Neuronal stem cell (in vitro differentiated cells): Measurements from ENCODE around the gene CEBPE.

Experiments
- DNase-seq: peaks from one replicate; pipeline ENCODE4 v3.0.0-alpha.2; 2013; ENCODE audit warnings: low spot score
- H2AFZ ChIP-seq: one replicate; pipeline ENCODE4 v1.6.1; 2013; ENCODE audit warnings: mild to moderate bottlenecking, low read length, inconsistent platforms
- H2AK5ac ChIP-seq: 2 replicates; pipeline ENCODE4 v1.6.1; 2013; ENCODE audit warnings: low read depth, mild to moderate bottlenecking, inconsistent platforms, low read length, moderate library complexity, mixed read lengths
- H2BK120ac ChIP-seq: 2 replicates; pipeline ENCODE4 v1.6.1; 2013; ENCODE audit warnings: low read depth, mild to moderate bottlenecking, inconsistent platforms, low read length, moderate library complexity, mixed read lengths
- H2BK12ac ChIP-seq: one replicate; pipeline ENCODE4 v1.6.1; 2013; ENCODE audit warnings: low read length, inconsistent platforms
- H2BK15ac ChIP-seq: 2 replicates; pipeline ENCODE4 v1.6.1; 2013; ENCODE audit warnings: mild to moderate bottlenecking, low read length, inconsistent platforms, mixed read lengths
- H2BK5ac ChIP-seq: one replicate; pipeline ENCODE4 v1.6.1; 2013; ENCODE audit warnings: inconsistent platforms, mild to moderate bottlenecking, low read length, moderate library complexity
- H3K14ac ChIP-seq: one replicate; pipeline ENCODE4 v1.6.1; 2013; ENCODE audit warnings: low read length, inconsistent platforms
- H3K18ac ChIP-seq: 2 replicates; pipeline ENCODE4 v1.6.1; 2013; ENCODE audit warnings: low read length, inconsistent platforms
- H3K23ac ChIP-seq: 2 replicates; pipeline ENCODE4 v1.6.1; 2013; ENCODE audit warnings: low read depth, mild to moderate bottlenecking, mixed read lengths, low read length, inconsistent platforms; ENCODE audit not compliant: poor library complexity
- H3K27ac ChIP-seq: replicated peaks from 3 replicates; pipeline ENCODE4 v1.5.1; 2013; ENCODE audit warnings: low read length, inconsistent platforms
- H3K27me3 ChIP-seq, 3 experiments: 2 replicates each; pipeline ENCODE4 v1.6.1; 2013; ENCODE audit warnings: low read length in 3 of 3, mild to moderate bottlenecking in 2 of 3, inconsistent platforms in 1 of 3, low read depth in 1 of 3, mixed read lengths in 1 of 3, moderate library complexity in 1 of 3; ENCODE audit not compliant: control insufficient read depth in 3 of 3, insufficient read depth in 3 of 3
- H3K36me3 ChIP-seq, 2 donors: replicated peaks in 1 of 2; 2 replicates each; pipeline ENCODE4 v1.6.1; 2013; ENCODE audit warnings: low read length in 2 of 2; ENCODE audit not compliant: control insufficient read depth in 2 of 2, insufficient read depth in 2 of 2
- H3K4ac ChIP-seq: 2 replicates; pipeline ENCODE4 v1.6.1; 2013; ENCODE audit warnings: inconsistent platforms, mild to moderate bottlenecking, low read length, moderate library complexity
- H3K4me1 ChIP-seq, 2 donors: 1 replicate in 1 of 2; 2 replicates in 1 of 2; pipeline ENCODE4 v1.6.1; 2013; ENCODE audit warnings: low read length in 2 of 2, low read depth in 1 of 2; ENCODE audit not compliant: control insufficient read depth in 2 of 2, insufficient read depth in 1 of 2
- H3K4me2 ChIP-seq: one replicate; pipeline ENCODE4 v1.6.1; 2013; ENCODE audit warnings: mild to moderate bottlenecking, low read length, inconsistent platforms; ENCODE audit not compliant: insufficient read depth, poor library complexity, severe bottlenecking
- H3K4me3 ChIP-seq, 2 donors: 2 replicates each; pipeline ENCODE4 v1.5.1; 2013; ENCODE audit warnings: low read length in 2 of 2, mild to moderate bottlenecking in 2 of 2, inconsistent platforms in 1 of 2, moderate library complexity in 1 of 2
- H3K79me1 ChIP-seq: one replicate; pipeline ENCODE4 v1.6.1; 2013; ENCODE audit warnings: low read depth, mild to moderate bottlenecking, inconsistent platforms, low read length, moderate library complexity
- H3K9ac ChIP-seq: one replicate; pipeline ENCODE4 v1.6.1; 2013; ENCODE audit warnings: mild to moderate bottlenecking, low read depth, low read length, inconsistent platforms; ENCODE audit not compliant: poor library complexity
- H3K9me3 ChIP-seq, 2 donors: replicated peaks in 1 of 2; 2 replicates each; pipeline versions ENCODE3 to v1.6.1; 2013; ENCODE audit warnings: low read length in 2 of 2, mild to moderate bottlenecking in 2 of 2, inconsistent platforms in 1 of 2, low read depth in 1 of 2, mixed read lengths in 1 of 2, moderate library complexity in 1 of 2; ENCODE audit not compliant: control insufficient read depth in 2 of 2, insufficient read depth in 1 of 2
- H4K8ac ChIP-seq: one replicate; pipeline ENCODE4 v1.6.1; 2013; ENCODE audit warnings: low read depth, mild to moderate bottlenecking, inconsistent platforms, low read length, moderate library complexity
- H4K91ac ChIP-seq: one replicate; pipeline ENCODE4 v1.6.1; 2013; ENCODE audit warnings: low read length, low read depth, mild to moderate bottlenecking, inconsistent platforms; ENCODE audit not compliant: poor library complexity
- WGBS, 2 donors: extraction: QIAGEN DNeasy Blood & Tissue Kit; methylation state at CpG; one replicate each; pipeline ENCODE4 v1.1.7; 2013; ENCODE audit warnings: missing lambda C conversion rate in 2 of 2, mixed read lengths in 1 of 2; ENCODE audit not compliant: insufficient read length in 2 of 2, insufficient replicate concordance in 1 of 2; ENCODE audit errors: extremely low coverage in 2 of 2; 5-methylcytosine and 5-hydroxymethylcytosine counted together

The CEBPE gene

GRCh38 chr14:23128969-23129758 is 10.1 kb upstream of the CEBPE start:
- peaks cover 0 to 10% of the 10 kb centered on the region in 2 donors for H3K36me3 ChIP-seq
- no peak overlapping the region for H2AFZ ChIP-seq
- H3K4me3 ChIP-seq = no peak overlapping the region
- H3K79me1 ChIP-seq = no peaks in the 10 kb centered on the region
- H3K14ac ChIP-seq = no peak overlapping the region
- no peak overlapping the region for H3K9ac ChIP-seq
- H4K8ac ChIP-seq = no peak overlapping the region
- H3K18ac ChIP-seq = no peak overlapping the region
- no peaks in the 10 kb centered on the region for H3K27me3 ChIP-seq
- no peak overlapping the region for H2BK5ac ChIP-seq
- peaks cover 0 to 2% of the 10 kb centered on the region in 2 donors for H3K9me3 ChIP-seq
- no peak overlapping the region for H2BK12ac ChIP-seq
- no peak overlapping the region for H2AK5ac ChIP-seq
- no peak overlapping the region for H3K23ac ChIP-seq
- H2BK15ac ChIP-seq = no peak overlapping the region
- H3K27ac ChIP-seq = no peak overlapping the region
- H3K4me2 ChIP-seq = no peak overlapping the region
- DNase-seq = no peak
- H2BK120ac ChIP-seq = no peak overlapping the region
- no peak overlapping the region for H4K91ac ChIP-seq
- no CpG with 5 or more reads among the region's 7 CpGs for WGBS, 2 donors
- H3K4ac ChIP-seq = no peak overlapping the region
- no peaks in the 10 kb centered on the region for H3K4me1 ChIP-seq

DNA sequence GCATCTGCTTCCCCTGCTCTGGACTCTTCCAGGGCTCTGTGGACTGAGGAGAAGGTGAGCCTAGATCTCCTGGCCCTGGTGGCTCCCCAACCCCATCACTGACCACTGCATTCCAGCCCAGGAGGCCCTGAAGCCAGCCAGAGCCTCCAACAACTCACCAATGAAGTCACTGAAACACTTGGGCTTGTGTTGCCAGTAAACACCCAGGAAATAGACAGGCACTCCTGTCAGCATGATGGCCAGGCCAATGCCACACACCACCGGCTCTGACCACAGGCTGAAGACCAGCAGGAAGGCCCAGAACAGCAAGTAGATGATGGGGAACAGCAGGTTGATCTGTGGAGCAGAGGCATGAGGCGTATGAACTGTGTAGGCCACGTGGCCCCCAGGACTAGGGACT is 8.8 kb upstream of the CEBPE start:
- Histone ChIP-seq H3K4me2 (no peak overlapping the region), H3K27ac (no peak overlapping the region), H3K27me3 (no peaks in the 10 kb centered on the region), H3K9ac (no peak overlapping the region), H3K4me3 (no peak overlapping the region), H4K8ac (no peak overlapping the region), H2AK5ac (no peak overlapping the region), H3K4me1 (peaks cover 0 to 3% of the 10 kb centered on the region in 2 donors), H4K91ac (no peak overlapping the region), H3K23ac (peak overlapping the region; percentile 16), H3K36me3 (peaks cover 0 to 10% of the 10 kb centered on the region in 2 donors), H2BK15ac (no peak overlapping the region), H3K4ac (no peak overlapping the region), H3K14ac (no peak overlapping the region), H2BK120ac (no peak overlapping the region), H3K18ac (no peak overlapping the region), H3K9me3 (peaks cover 0 to 2% of the 10 kb centered on the region in 2 donors), H3K79me1 (no peaks in the 10 kb centered on the region), H2BK5ac (no peak overlapping the region), H2AFZ (no peak overlapping the region), H2BK12ac (no peak overlapping the region)
- DNase-seq = no peak
- WGBS, 2 donors = no CpG with 5 or more reads among the region's 3 CpGs

DNA sequence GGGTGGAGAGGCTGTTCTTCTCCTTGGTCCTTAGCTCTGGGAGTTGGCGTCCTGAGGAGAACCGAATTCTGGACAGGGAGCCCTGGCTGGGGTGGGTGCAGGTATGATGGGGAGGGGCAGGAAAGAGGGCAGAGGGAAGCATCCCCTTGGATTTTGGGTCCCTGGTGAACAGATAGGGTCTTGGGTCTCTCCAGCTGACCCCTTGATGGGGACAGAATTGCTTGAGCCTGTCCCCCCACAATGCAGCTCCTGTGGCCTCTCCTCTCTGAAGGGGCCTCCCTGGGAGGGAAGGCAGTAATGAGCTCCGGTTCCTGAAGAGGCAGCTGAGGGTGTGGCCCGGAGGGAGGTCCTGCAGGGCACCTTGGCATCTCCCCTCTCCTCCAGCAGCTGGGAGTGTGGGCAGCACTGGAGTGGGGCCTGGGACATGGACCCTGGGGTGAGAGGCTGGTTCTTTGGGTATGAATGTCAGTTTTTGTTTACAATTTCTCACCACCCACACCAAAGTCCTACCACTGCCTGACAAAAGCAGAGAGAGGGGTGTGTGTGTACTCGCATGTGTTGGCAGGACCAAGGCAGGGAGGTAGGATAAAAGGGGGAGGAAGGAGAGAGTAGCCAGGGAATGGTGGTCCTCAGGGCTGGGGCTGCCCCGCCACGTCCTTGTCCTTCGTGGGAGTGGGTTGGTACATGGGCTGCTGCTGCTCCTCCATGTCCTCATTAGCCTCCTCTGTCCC is 7.7 kb upstream of the CEBPE start:
- no peaks in the 10 kb centered on the region for H3K79me1 ChIP-seq
- H3K9ac ChIP-seq = no peak overlapping the region
- no peak overlapping the region for H4K8ac ChIP-seq
- no peak overlapping the region for H2AK5ac ChIP-seq
- H3K4me2 ChIP-seq = no peak overlapping the region
- no peak overlapping the region for H3K18ac ChIP-seq
- H2BK12ac ChIP-seq = no peak overlapping the region
- no peaks in the 10 kb centered on the region for H3K27me3 ChIP-seq
- no peak overlapping the region for H3K14ac ChIP-seq
- H3K27ac ChIP-seq = no peak overlapping the region
- H3K36me3 ChIP-seq = peaks cover 0 to 10% of the 10 kb centered on the region in 2 donors
- no peak overlapping the region for H2AFZ ChIP-seq
- DNase-seq = no peak
- peaks cover 0 to 3% of the 10 kb centered on the region in 2 donors for H3K4me1 ChIP-seq
- H2BK15ac ChIP-seq = no peak overlapping the region
- H3K4me3 ChIP-seq = no peak overlapping the region
- WGBS, 2 donors = no CpG with 5 or more reads among the region's 8 CpGs
- H3K23ac ChIP-seq = no peak overlapping the region
- no peak overlapping the region for H2BK5ac ChIP-seq
- H4K91ac ChIP-seq = no peak overlapping the region
- H3K4ac ChIP-seq = no peak overlapping the region
- peaks cover 0 to 2% of the 10 kb centered on the region in 2 donors for H3K9me3 ChIP-seq
- H2BK120ac ChIP-seq = no peak overlapping the region

DNA sequence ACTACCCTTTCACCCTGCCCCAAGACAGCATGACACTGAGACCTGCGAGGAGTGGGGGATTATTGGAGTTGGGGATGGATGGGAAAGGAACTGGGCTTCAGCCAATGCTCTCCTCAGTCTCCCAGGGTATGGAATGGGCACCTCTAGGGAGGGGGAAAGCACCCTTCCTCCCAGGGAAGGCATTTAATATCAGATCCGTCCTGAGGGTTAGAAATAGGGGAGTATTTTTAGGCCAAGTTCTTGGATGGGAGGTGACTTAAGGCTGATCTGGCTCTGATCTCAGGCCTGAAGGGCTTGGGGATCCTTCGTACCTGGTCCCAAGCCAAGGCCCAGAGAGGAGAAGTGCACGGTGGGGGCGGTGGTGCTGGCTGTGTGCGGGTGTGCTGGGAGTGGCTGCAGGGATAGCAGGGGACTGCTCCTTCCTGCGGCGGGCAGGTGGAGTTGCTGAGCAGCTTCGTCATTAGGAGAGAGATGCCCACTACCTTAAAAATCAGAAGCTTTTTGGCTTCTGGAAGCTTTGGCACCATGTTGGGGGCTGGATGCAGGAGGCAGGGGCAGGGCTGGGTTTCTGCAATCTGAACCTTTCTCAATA is 7.0 kb upstream of the CEBPE start:
- no peak overlapping the region for H2BK12ac ChIP-seq
- H3K18ac ChIP-seq = no peak overlapping the region
- peaks cover 3 to 5% of the 10 kb centered on the region in 2 donors for H3K4me1 ChIP-seq
- H2BK5ac ChIP-seq = no peak overlapping the region
- H3K14ac ChIP-seq = no peak overlapping the region
- no peak overlapping the region for H3K23ac ChIP-seq
- H2AFZ ChIP-seq = no peak overlapping the region
- no peak overlapping the region for H3K4me3 ChIP-seq
- no peaks in the 10 kb centered on the region for H3K27me3 ChIP-seq
- H3K4me2 ChIP-seq = no peak overlapping the region
- H4K91ac ChIP-seq = no peak overlapping the region
- peaks cover 0 to 6% of the 10 kb centered on the region in 2 donors for H3K36me3 ChIP-seq
- H2BK15ac ChIP-seq = no peak overlapping the region
- no peak overlapping the region for H3K4ac ChIP-seq
- no peaks in the 10 kb centered on the region for H3K79me1 ChIP-seq
- H3K27ac ChIP-seq = no peak overlapping the region
- H3K9me3 ChIP-seq = peaks cover 0 to 2% of the 10 kb centered on the region in 2 donors
- no peak overlapping the region for H2BK120ac ChIP-seq
- DNase-seq = no peak
- WGBS, 2 donors = no CpG with 5 or more reads among the region's 9 CpGs
- no peak overlapping the region for H3K9ac ChIP-seq
- no peak overlapping the region for H4K8ac ChIP-seq
- no peak overlapping the region for H2AK5ac ChIP-seq
